ENCODE results near the gene ERMP1.
"Not testable (repeated sequence)": the region's sequence is repeated elsewhere in the genome, so short reads cannot be mapped to it uniquely, and the experiment has no call there.

The ERMP1 gene

DNA sequence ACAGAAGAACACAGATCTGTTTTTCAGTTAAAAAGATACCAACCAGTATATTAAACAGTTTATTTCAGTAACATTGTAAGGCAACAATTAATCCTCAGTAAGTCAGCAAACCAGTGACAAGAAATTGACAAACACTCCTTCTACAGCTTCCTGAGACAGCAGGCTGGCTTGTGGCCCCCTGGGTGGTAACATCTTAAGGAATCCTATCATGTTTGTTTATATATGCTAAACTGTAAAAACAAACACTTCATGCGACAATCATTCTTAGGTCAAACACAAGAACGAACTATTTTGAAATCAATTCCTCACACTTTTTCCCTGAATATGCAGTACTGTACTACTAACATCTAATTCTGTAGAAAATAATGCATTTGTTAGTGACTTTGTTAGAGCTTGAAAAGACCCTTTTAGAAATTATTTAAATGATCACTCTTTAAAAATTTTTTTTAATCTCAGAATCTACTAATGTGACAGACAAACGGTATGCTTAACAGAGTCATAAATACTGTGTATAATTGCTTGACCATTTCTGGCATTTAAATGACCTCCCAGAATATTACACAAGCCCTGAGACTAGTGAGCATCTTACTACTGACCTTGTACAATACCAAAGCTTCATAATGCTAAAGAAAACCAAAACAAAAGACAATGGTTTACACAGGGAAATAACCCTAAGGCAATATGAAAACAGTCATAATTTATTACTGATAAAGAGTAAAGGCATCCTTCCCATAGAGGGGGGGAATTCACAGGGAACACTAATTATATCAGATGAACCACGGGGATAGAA is 48.2 kb downstream of the ERMP1 start:
- no peak overlapping the region for H3K4me3 ChIP-seq (ENCODE audit: low read depth, low read length)
- TF ChIP-seq, protein P1, sequence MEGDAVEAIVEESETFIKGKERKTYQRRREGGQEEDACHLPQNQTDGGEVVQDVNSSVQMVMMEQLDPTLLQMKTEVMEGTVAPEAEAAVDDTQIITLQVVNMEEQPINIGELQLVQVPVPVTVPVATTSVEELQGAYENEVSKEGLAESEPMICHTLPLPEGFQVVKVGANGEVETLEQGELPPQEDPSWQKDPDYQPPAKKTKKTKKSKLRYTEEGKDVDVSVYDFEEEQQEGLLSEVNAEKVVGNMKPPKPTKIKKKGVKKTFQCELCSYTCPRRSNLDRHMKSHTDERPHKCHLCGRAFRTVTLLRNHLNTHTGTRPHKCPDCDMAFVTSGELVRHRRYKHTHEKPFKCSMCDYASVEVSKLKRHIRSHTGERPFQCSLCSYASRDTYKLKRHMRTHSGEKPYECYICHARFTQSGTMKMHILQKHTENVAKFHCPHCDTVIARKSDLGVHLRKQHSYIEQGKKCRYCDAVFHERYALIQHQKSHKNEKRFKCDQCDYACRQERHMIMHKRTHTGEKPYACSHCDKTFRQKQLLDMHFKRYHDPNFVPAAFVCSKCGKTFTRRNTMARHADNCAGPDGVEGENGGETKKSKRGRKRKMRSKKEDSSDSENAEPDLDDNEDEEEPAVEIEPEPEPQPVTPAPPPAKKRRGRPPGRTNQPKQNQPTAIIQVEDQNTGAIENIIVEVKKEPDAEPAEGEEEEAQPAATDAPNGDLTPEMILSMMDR (IDR thresholded peaks at IDR 0.05; ENCODE audit: borderline replicate concordance, insufficient read depth, low read depth, low read length) = no peak

DNA sequence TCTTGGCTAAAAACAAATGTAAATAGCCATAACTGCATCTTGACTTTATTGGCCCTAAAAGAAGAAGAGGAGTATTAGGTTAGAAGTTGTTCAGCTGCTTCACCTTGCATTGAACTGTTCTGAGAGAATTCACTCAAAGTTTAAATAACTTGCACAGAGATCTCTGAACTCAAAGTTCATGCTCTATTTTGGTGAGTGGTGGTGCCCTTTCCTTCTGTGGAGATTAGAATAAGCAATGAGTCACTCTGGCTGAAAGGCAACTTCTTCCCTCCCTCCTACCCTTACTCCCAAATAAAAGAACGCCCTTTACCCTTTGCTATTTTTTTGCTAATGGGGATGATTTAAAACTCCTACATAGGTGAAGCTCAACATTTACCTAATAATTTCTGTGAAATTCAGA is 48.9 kb downstream of the ERMP1 start:
- H3K4me3 ChIP-seq (ENCODE audit: low read depth, low read length) = no peak overlapping the region
- TF ChIP-seq, protein P1 (IDR thresholded peaks at IDR 0.05; ENCODE audit: borderline replicate concordance, insufficient read depth, low read depth, low read length) = no peak

DNA sequence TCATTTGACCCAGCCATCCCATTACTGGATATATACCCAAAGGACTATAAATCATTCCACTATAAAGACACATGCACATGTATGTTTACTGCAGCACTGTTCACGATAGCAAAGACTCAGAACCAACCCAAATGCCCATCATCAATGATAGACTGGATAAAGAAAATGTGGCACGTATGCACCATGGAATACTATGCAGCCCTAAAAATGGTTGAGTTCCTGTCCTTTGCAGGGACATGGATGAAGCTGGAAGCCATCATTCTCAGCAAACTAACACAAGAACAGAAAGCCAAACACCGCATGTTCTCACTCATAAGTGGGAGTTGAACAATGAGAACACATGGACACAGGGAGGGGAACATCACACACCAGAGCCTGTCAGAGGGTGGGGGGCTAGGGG is 49.5 kb downstream of the ERMP1 start:
- not testable (repeated sequence) for H3K4me3 ChIP-seq (ENCODE audit: low read depth, low read length)

DNA sequence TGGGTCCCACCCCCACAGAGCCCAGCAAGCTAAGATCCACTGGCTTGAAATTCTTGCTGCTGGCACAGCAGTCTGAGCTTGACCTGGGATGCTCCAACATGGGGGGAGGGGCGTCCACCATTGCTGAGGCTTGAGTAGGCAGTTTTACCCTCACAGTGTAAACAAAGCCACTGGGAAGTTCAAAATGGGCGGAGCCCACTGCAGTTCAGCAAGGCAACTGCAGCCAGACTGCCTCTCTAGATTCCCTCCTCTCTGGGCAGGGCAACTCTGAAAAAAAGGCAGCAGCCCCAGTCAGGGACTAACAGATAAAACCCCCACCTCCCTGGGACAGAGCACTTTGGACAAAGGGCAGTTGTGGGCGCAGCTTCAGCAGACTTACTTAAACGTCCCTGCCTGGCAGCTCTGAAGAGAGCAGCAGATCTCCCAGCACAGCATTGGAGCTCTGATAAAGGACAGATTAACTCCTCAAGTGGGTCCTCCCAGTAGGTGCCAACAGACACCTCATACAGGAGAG is 53.2 kb downstream of the ERMP1 start:
- H3K4me3 ChIP-seq (ENCODE audit: low read depth, low read length) = not testable (repeated sequence)

DNA sequence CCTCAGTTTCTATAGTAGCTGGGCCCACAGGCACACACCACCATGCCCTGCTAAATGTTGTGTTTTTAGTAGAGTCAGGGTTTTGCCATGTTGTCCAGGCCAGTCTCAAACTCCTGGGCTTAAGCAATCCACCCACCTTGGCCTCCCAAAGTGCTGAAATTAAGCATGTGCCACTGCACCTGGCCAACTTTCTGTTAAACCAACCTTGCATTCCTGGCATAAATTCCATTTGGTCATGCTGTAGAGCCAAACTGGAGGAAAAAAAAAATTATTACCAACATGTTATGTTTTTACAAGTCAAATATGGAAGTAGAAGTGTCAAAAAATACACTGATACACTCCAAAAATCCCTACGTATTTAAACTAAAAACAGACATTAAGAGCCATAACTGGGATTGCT is 54.1 kb downstream of the ERMP1 start:
- TF ChIP-seq, protein P1 (IDR thresholded peaks at IDR 0.05; ENCODE audit: borderline replicate concordance, insufficient read depth, low read depth, low read length) = no peak
- no peak overlapping the region for H3K4me3 ChIP-seq (ENCODE audit: low read depth, low read length)

DNA sequence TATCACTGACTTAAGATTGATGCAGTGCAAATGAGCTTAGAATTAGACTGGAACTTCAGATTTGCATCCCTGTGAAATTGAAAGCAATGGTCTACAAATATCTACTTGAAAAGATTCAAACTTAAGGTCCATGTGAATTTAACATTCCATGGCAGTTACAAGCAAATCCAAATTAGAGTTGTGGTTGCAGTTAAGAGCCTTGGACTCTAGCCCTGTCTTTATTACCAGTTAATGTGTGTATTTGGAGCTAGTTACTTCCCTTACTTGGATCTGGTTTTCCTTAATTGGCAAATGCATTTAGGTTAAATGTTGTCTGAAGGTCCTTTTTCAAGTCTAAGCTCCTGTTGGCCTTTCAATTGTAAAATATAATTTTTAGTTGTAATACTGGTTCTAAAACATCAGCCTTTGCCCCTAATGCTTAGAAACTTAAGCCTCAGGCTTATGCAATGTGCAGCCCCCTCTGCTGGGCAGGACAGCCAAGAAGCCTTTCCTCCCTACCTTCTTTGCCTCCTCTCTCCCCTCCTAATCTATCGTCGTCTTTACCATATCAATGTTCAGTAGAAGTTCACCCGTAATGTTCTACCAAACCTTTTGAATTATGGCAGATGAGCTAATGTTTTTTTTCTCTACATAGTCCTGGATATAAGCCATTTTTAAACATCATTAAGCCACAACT is 59.5 kb downstream of the ERMP1 start:
- H3K4me3 ChIP-seq (ENCODE audit: low read depth, low read length) = no peak overlapping the region
- TF ChIP-seq, protein P1 (IDR thresholded peaks at IDR 0.05; ENCODE audit: borderline replicate concordance, insufficient read depth, low read depth, low read length) = no peak

DNA sequence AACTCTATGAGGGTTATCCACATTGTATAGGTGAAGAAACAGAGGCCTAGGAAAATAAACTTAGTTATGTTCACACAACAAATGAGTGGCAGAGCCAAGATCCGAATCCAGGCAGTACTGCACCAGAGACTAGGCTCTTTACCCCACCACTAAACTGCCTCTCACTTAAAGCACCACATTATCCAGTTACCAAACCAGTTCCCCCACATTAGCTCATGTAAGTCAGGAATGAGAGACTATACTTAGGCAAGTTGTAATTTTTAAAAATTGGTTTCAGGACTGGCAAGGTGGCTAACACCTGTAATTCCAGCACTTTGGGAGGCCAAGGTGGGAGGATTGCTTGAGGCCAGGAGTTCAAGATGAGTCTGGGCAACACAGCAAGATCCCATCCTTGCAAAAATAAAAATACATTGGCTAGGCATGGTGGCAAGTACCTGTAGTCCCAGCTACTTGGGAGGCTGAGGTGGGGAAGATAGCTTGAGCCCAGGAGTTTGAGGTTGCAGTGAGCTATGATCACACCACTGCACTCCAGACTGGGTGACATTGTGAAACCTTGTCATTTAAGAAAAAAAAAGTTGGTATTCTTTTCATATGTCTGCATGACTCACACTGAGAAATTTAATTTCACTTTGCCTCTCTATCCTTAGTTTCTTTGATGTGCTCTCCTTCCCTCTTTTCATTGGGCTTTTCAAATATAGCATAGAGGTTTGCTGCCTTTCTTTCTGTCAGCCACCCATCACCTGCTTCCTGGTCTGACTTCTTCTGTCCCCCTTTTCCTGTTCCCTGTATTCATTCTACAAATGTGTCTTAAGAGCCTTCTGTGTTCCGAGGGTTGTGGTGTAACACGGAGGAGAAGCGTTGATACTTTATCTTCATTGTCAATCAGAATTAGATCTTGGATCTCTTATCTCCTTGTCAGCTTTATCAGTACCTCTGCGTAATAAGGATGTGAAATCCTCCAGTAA is 64.7 kb downstream of the ERMP1 start:
- no peak overlapping the region for H3K4me3 ChIP-seq (ENCODE audit: low read depth, low read length)
- TF ChIP-seq, protein P1 (IDR thresholded peaks at IDR 0.05; ENCODE audit: borderline replicate concordance, insufficient read depth, low read depth, low read length) = no peak
